H1 (cell line): ENCODE measurements around the gene ALDH1A2. TPM values are rescaled to one million over a fixed set of nuclear protein-coding genes. Genes with fewer than 3 reads are reported as not detected.

ENCODE experiments used
- CTCF ChIA-PET: fragments of 300-600 bp; sonication (Branson Sonifier 250); formaldehyde crosslinking; loops from one replicate; lab custom pipeline; 2021; ENCODE audit not compliant: partially characterized antibody; lab: Charles Lee
- POLR2A ChIA-PET: fragments of 300-600 bp; sonication (Branson Sonifier 250); formaldehyde crosslinking; loops from one replicate; lab custom pipeline; 2021; ENCODE audit warnings: inconsistent platforms; ENCODE audit not compliant: partially characterized antibody; lab: Charles Lee
- DNase-seq, 2 experiments: peaks; one replicate each; pipeline versions ENCODE4 v3.0.0 to v3.0.0-alpha.2; 2010 to 2022; ENCODE audit warnings: low spot score in 2 of 2, low read depth in 1 of 2, mixed read lengths in 1 of 2
- FAIRE-seq: peaks from 2 replicates; lab custom pipeline; 2011; peaks lifted over from hg19 to GRCh38; lab: Jason Lieb, UNC
- H2AFZ ChIP-seq: 2 replicates; pipeline ENCODE4 v1.8.1; 2012; ENCODE audit warnings: low read length, inconsistent platforms
- H2AK5ac ChIP-seq: 2 replicates; pipeline ENCODE4 v1.6.1; 2013; ENCODE audit warnings: low read depth, low read length
- H2BK120ac ChIP-seq: replicated peaks from 2 replicates; pipeline ENCODE3; 2013; ENCODE audit warnings: low read depth, low read length, inconsistent platforms
- H2BK12ac ChIP-seq: 2 replicates; pipeline ENCODE4 v1.6.1; 2013; ENCODE audit warnings: low read depth, low read length
- H2BK15ac ChIP-seq: 2 replicates; pipeline ENCODE4 v1.6.1; 2013; ENCODE audit warnings: low read length
- H2BK20ac ChIP-seq: 2 replicates; pipeline ENCODE4 v1.6.1; 2013; ENCODE audit warnings: low read length
- H2BK5ac ChIP-seq: 2 replicates; pipeline ENCODE4 v1.6.1; 2013; ENCODE audit warnings: low read depth, low read length
- H3K14ac ChIP-seq: 2 replicates; pipeline ENCODE4 v1.6.1; 2013; ENCODE audit warnings: inconsistent platforms; ENCODE audit not compliant: insufficient read length
- H3K18ac ChIP-seq: 2 replicates; pipeline ENCODE4 v1.6.1; 2013; ENCODE audit warnings: low read length; ENCODE audit errors: extremely low read depth
- H3K23ac ChIP-seq: 2 replicates; pipeline ENCODE4 v1.6.1; 2013; ENCODE audit warnings: inconsistent platforms; ENCODE audit not compliant: insufficient read length
- H3K23me2 ChIP-seq: 2 replicates; pipeline ENCODE4 v1.6.1; 2013; ENCODE audit warnings: low read depth, low read length
- H3K27ac ChIP-seq: 2 replicates; pipeline ENCODE4 v1.6.1; 2011; ENCODE audit warnings: low read depth, low read length, inconsistent platforms
- H3K27me3 ChIP-seq, 4 experiments: replicated peaks in 1 of 4; 1 replicate in 1 of 4; 2 replicates in 3 of 4; pipeline versions ENCODE4 v1.6.1 to v1.8.1; 2011 to 2013; ENCODE audit warnings: low read length in 3 of 4, mild to moderate bottlenecking in 3 of 4, inconsistent platforms in 2 of 4, mixed read lengths in 2 of 4, moderate library complexity in 1 of 4; ENCODE audit not compliant: control insufficient read depth in 3 of 4, insufficient read depth in 3 of 4; ENCODE audit errors: extremely low read depth in 1 of 4
- H3K36me3 ChIP-seq, 4 experiments: 2 replicates each; pipeline versions ENCODE4 v1.6.1 to v1.8.1; 2011 to 2013; ENCODE audit warnings: mild to moderate bottlenecking in 4 of 4, low read length in 3 of 4, moderate library complexity in 2 of 4, control low read depth in 1 of 4, inconsistent platforms in 1 of 4; ENCODE audit not compliant: insufficient read depth in 4 of 4, control insufficient read depth in 2 of 4
- H3K4ac ChIP-seq: replicated peaks from 2 replicates; pipeline ENCODE3; 2013; ENCODE audit warnings: low read length, low read depth, mixed read lengths, inconsistent platforms; ENCODE audit not compliant: insufficient read length
- H3K4me1 ChIP-seq, 4 experiments: replicated peaks in 1 of 4; 1 replicate in 1 of 4; 2 replicates in 3 of 4; pipeline versions ENCODE4 v1.6.1 to v1.8.1; 2011 to 2013; ENCODE audit warnings: low read length in 3 of 4, inconsistent platforms in 2 of 4, mixed read lengths in 1 of 4; ENCODE audit not compliant: insufficient read depth in 4 of 4, control insufficient read depth in 3 of 4
- H3K4me2 ChIP-seq, 2 experiments: 2 replicates each; pipeline versions ENCODE4 v1.6.1 to v1.8.1; 2011 to 2013; ENCODE audit warnings: low read depth in 2 of 2, low read length in 2 of 2, control low read depth in 1 of 2, inconsistent platforms in 1 of 2, mild to moderate bottlenecking in 1 of 2; ENCODE audit not compliant: insufficient read depth in 1 of 2
- H3K4me3 ChIP-seq, 4 experiments: fragments of 200-600, 300-600 bp in 1 of 4; sonication (generic), shearing (Covaris generic), sonication (Bioruptor Twin) in 1 of 4; 2 replicates each; pipeline versions ENCODE4 v1.5.1 to v1.8.1; 2011 to 2016; ENCODE audit warnings: low read length in 4 of 4, low read depth in 3 of 4, control low read depth in 2 of 4, inconsistent platforms in 2 of 4, mild to moderate bottlenecking in 2 of 4, mixed read lengths in 1 of 4, moderate library complexity in 1 of 4; ENCODE audit not compliant: insufficient read depth in 2 of 4; ENCODE audit errors: extremely low read depth in 1 of 4
- H3K56ac ChIP-seq: replicated peaks from 2 replicates; pipeline ENCODE3; 2013; ENCODE audit warnings: low read depth, mild to moderate bottlenecking, mixed read lengths, low read length, inconsistent platforms; ENCODE audit not compliant: insufficient read length
- H3K79me1 ChIP-seq: 2 replicates; pipeline ENCODE4 v1.6.1; 2013; ENCODE audit warnings: low read depth, low read length, control low read depth
- H3K79me2 ChIP-seq, 2 experiments: 2 replicates each; pipeline versions ENCODE4 v1.6.1 to v1.8.1; 2012 to 2013; ENCODE audit warnings: low read length in 2 of 2, mild to moderate bottlenecking in 2 of 2, inconsistent platforms in 1 of 2; ENCODE audit not compliant: insufficient read depth in 2 of 2, control insufficient read depth in 1 of 2
- H3K9ac ChIP-seq, 4 experiments: replicated peaks in 1 of 4; 1 replicate in 1 of 4; 2 replicates in 3 of 4; pipeline versions ENCODE4 v1.6.1 to v1.8.1; 2011 to 2013; ENCODE audit warnings: low read depth in 3 of 4, low read length in 3 of 4, control low read depth in 2 of 4, mild to moderate bottlenecking in 2 of 4, moderate library complexity in 2 of 4, inconsistent platforms in 1 of 4; ENCODE audit errors: extremely low read depth in 1 of 4
- H3K9me3 ChIP-seq, 2 experiments: 2 replicates each; pipeline versions ENCODE4 v1.6.1 to v1.8.1; 2012 to 2013; ENCODE audit warnings: mild to moderate bottlenecking in 2 of 2, moderate library complexity in 2 of 2, control low read depth in 1 of 2, inconsistent platforms in 1 of 2, low read depth in 1 of 2, low read length in 1 of 2, mixed read lengths in 1 of 2; ENCODE audit not compliant: insufficient read depth in 2 of 2
- H4K20me1 ChIP-seq, 2 experiments: replicated peaks in 1 of 2; 2 replicates each; pipeline versions ENCODE3 to v1.8.1; 2011 to 2013; ENCODE audit warnings: inconsistent platforms in 2 of 2, low read length in 2 of 2, mild to moderate bottlenecking in 1 of 2; ENCODE audit not compliant: insufficient read depth in 2 of 2, control insufficient read depth in 1 of 2
- H4K5ac ChIP-seq: 2 replicates; pipeline ENCODE4 v1.6.1; 2013; ENCODE audit warnings: low read length, low read depth, mixed read lengths, inconsistent platforms; ENCODE audit not compliant: insufficient read length
- H4K8ac ChIP-seq: 2 replicates; pipeline ENCODE4 v1.8.0; 2013; ENCODE audit warnings: mild to moderate bottlenecking, moderate library complexity, low read length, inconsistent platforms; ENCODE audit not compliant: insufficient read depth; ENCODE audit errors: extremely low read depth
- H4K91ac ChIP-seq: replicated peaks from 2 replicates; pipeline ENCODE3; 2013; ENCODE audit warnings: low read length, mixed read lengths, inconsistent platforms; ENCODE audit not compliant: insufficient read length
- BCL11A ChIP-seq, 2 experiments: IDR thresholded peaks; one replicate each; pipeline ENCODE4 v1.6.1; 2011; ENCODE audit warnings: low read depth in 2 of 2, low read length in 2 of 2, mild to moderate bottlenecking in 2 of 2
- CBX5 ChIP-seq: fragments of 300-800, 300-1000 bp; sonication (generic); IDR thresholded peaks from 2 replicates; pipeline ENCODE4 v1.7.1; 2016; ENCODE audit warnings: antibody characterized with exemption, low read length, low read depth
- CEBPB ChIP-seq: IDR thresholded peaks from 2 replicates; pipeline ENCODE4 v1.6.1; 2012; ENCODE audit warnings: low read depth, low read length
- CHD2 ChIP-seq: IDR thresholded peaks from 2 replicates; pipeline ENCODE4 v1.6.1; 2012; ENCODE audit warnings: low read length, improper control_type of control experiment
- CREB1 ChIP-seq: IDR thresholded peaks from 2 replicates; pipeline ENCODE4 v1.6.1; 2012; ENCODE audit warnings: inconsistent platforms
- EZH2 ChIP-seq: fragments of 200-600 bp; sonication (generic); IDR thresholded peaks from 2 replicates; pipeline ENCODE4 v1.7.1; 2012; ENCODE audit warnings: low read depth, mild to moderate bottlenecking, moderate library complexity, low read length, inconsistent platforms; ENCODE audit not compliant: severe bottlenecking
- KDM4A ChIP-seq: IDR thresholded peaks from one replicate; pipeline ENCODE4 v1.7.1; 2012; ENCODE audit warnings: low read depth, mild to moderate bottlenecking, moderate library complexity, low read length, inconsistent platforms; ENCODE audit not compliant: severe bottlenecking
- RAD21 ChIP-seq, 2 experiments: IDR thresholded peaks in 1 of 2; conservative IDR thresholded peaks in 1 of 2; 2 replicates each; pipeline ENCODE4 v1.6.1; 2011; ENCODE audit warnings: low read depth in 2 of 2, low read length in 2 of 2, improper control_type of control experiment in 1 of 2, inconsistent platforms in 1 of 2, mild to moderate bottlenecking in 1 of 2, moderate library complexity in 1 of 2
- SIRT6 ChIP-seq: IDR thresholded peaks from one replicate; pipeline ENCODE4 v1.7.1; 2012; ENCODE audit warnings: low read length, inconsistent platforms
- SP1 ChIP-seq: IDR thresholded peaks from 2 replicates; pipeline ENCODE4 v1.6.1; 2011; ENCODE audit warnings: low read depth, low read length
- SP4 ChIP-seq: IDR thresholded peaks from 2 replicates; pipeline ENCODE4 v1.6.1; 2012; ENCODE audit warnings: low read length, inconsistent platforms
- TBP ChIP-seq: IDR thresholded peaks from 2 replicates; pipeline ENCODE4 v1.6.1; 2011; ENCODE audit warnings: low read depth, low read length, improper control_type of control experiment
- YY1 ChIP-seq: IDR thresholded peaks from 2 replicates; pipeline ENCODE4 v1.6.1; 2011; ENCODE audit warnings: low read depth, mild to moderate bottlenecking, low read length
- WGBS, 2 experiments: shearing (Covaris generic) in 1 of 2; methylation state at CpG; one replicate each; pipeline versions ENCODE4 v1.1.6 to v1.1.7; 2013 to 2015; ENCODE audit warnings: low lambda C conversion rate in 2 of 2, mixed read lengths in 2 of 2, inconsistent platforms in 1 of 2, low coverage in 1 of 2, missing lambda C conversion rate in 1 of 2; ENCODE audit not compliant: insufficient replicate concordance in 2 of 2, insufficient coverage in 1 of 2, insufficient read length in 1 of 2; ENCODE audit errors: extremely low coverage in 1 of 2, missing lambda C conversion rate in 1 of 2; 5-methylcytosine and 5-hydroxymethylcytosine counted together
- polyA plus RNA-seq, 7 experiments: library from polyadenylated mRNA; depleted of rRNA in 3 of 7; stranded (reverse) in 5 of 7; unstranded in 2 of 7; fragments of >200 nt in 5 of 7; fragments of 200-250 nt in 2 of 7; gene quantifications; 1 replicate in 5 of 7; 2 replicates in 1 of 7; 4 replicates in 1 of 7; pipeline versions ENCODE4 v1.2.1 to v1.2.3, GENCODE V29; 2011 to 2013; ENCODE audit warnings: missing spikeins in 2 of 7, mixed read lengths in 2 of 7
- total RNA-seq: library from RNA; stranded (reverse); fragmentation: NEBNext Ultra II Directional; extraction: Animal tissue kit (Norgen Biotek cat#: 25700); gene quantifications from 2 replicates; pipeline ENCODE4 v1.2.1, GENCODE V29; 2021
- TF ChIP-seq, protein P1 (sequence below): IDR thresholded peaks from 2 replicates; pipeline ENCODE4 v1.6.1; 2012; ENCODE audit warnings: low read length, inconsistent platforms

Gene ALDH1A2
- total and polyA plus RNA-seq, 2 of the 8 experiments (the other 6 are each of a cell fraction or from before 2014, with no cell fraction given), result 0.06 to 0.24 TPM

- Histone ChIP-seq H3K4me2 (no peak overlapping the region), H4K20me1 (no peaks in the 10 kb centered on the region), H3K4me3 (no peak overlapping the region), H3K9me3 (no peaks in the 10 kb centered on the region), H2BK120ac (no peak overlapping the region), H3K27ac (no peak overlapping the region), H3K23me2 (no peaks in the 10 kb centered on the region; the same call in 1 of the 2 replicates), H2AFZ (no peak overlapping the region), H3K4me1 (peaks cover 0 to 3% (median 0%) of the 10 kb centered on the region in 4 experiments; a peak in 1 of 7 replicates), H2BK20ac (no peak overlapping the region), H2AK5ac (no peak overlapping the region), H3K27me3 (no peaks in the 10 kb centered on the region), H3K79me1 (no peaks in the 10 kb centered on the region), H3K9ac (no peak overlapping the region), H3K56ac (no peak overlapping the region), H3K36me3 (no peaks in the 10 kb centered on the region), H2BK5ac (no peak overlapping the region), H2BK12ac (no peak overlapping the region), H3K23ac (no peak overlapping the region), H3K79me2 (no peaks in the 10 kb centered on the region), H3K4ac (no peak overlapping the region), H4K5ac (no peak overlapping the region), H3K18ac (no peak overlapping the region), H3K14ac (no peak overlapping the region), H2BK15ac (no peak overlapping the region), H4K91ac (no peak overlapping the region), H4K8ac (no peak overlapping the region)
- no peak for FAIRE-seq
- CTCF ChIA-PET, result interaction anchor here (0.8 kb wide), 1 partner anchor 361 kb away, joined by 3 read pairs; no protein-coding TSS in a partner anchor
- POLR2A ChIA-PET, result no interaction called here
- DNase-seq, result no peak
- 90% methylated on average over 5 of the region's 5 CpGs; no CpG with 5 or more reads in 1 of the 2 experiments for WGBS, 2 experiments
- TF ChIP-seq CEBPB (no peak), TBP (no peak), EZH2 (no peak), CREB1 (no peak), CHD2 (no peak), SIRT6 (no peak), SP4 (no peak), YY1 (no peak), RAD21 (IDR thresholded peaks at IDR 0.05 in 1 of 2, conservative IDR thresholded peaks at IDR 0.05 in 1 of 2; ENCODE audit: low read depth in 2 of 2, low read length in 2 of 2) (no peak), SP1 (no peak), BCL11A (IDR thresholded peaks at IDR 0.05; ENCODE audit: low read depth in 2 of 2, low read length in 2 of 2) (no peak), CBX5 (no peak), KDM4A (no peak)
- TF ChIP-seq, protein P1, sequence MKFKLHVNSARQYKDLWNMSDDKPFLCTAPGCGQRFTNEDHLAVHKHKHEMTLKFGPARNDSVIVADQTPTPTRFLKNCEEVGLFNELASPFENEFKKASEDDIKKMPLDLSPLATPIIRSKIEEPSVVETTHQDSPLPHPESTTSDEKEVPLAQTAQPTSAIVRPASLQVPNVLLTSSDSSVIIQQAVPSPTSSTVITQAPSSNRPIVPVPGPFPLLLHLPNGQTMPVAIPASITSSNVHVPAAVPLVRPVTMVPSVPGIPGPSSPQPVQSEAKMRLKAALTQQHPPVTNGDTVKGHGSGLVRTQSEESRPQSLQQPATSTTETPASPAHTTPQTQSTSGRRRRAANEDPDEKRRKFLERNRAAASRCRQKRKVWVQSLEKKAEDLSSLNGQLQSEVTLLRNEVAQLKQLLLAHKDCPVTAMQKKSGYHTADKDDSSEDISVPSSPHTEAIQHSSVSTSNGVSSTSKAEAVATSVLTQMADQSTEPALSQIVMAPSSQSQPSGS, result no peak
Observed at GRCh38 chr15:58111718-58112104, 46.2 kb upstream of the ALDH1A2 start.
